SJSA1 (cell line): ENCODE measurements around the gene PHACTR3. TPM values are rescaled to one million over a fixed set of nuclear protein-coding genes. Genes with fewer than 3 reads are reported as not detected.

ENCODE experiments used
- DNase-seq, 2 experiments: peaks; one replicate each; pipeline ENCODE4 v3.0.0-alpha.2; 2015 to 2020; ENCODE audit warnings: low spot score in 2 of 2, low read depth in 1 of 2
- H3K27ac ChIP-seq: fragments of 250-450 bp; sonication (Bioruptor Pico); 2 replicates; pipeline ENCODE4 v1.5.1; 2020; ENCODE audit warnings: mild to moderate bottlenecking, moderate library complexity
- H3K27me3 ChIP-seq: fragments of 250-450 bp; sonication (Bioruptor Pico); replicated peaks from 2 replicates; pipeline ENCODE4 v1.5.1; 2020; ENCODE audit warnings: mild to moderate bottlenecking, moderate library complexity
- H3K36me3 ChIP-seq: fragments of 250-450 bp; sonication (Bioruptor Pico); 2 replicates; pipeline ENCODE4 v1.5.1; 2020; ENCODE audit warnings: mild to moderate bottlenecking
- H3K4me1 ChIP-seq: fragments of 250-450 bp; sonication (Bioruptor Pico); replicated peaks from 2 replicates; pipeline ENCODE4 v1.6.1; 2021; ENCODE audit warnings: mild to moderate bottlenecking
- H3K4me3 ChIP-seq: fragments of 250-450 bp; sonication (Bioruptor Pico); 2 replicates; pipeline ENCODE4 v1.5.1; 2020; ENCODE audit warnings: mild to moderate bottlenecking
- H3K9me3 ChIP-seq: fragments of 250-450 bp; sonication (Bioruptor Pico); replicated peaks from 2 replicates; pipeline ENCODE4 v1.5.1; 2020; ENCODE audit warnings: mild to moderate bottlenecking
- total RNA-seq: library from RNA; depleted of rRNA; stranded (reverse); fragments of >200 nt; shearing (Covaris generic); gene quantifications from 2 replicates; pipeline ENCODE4 v1.2.3, GENCODE V29; 2014

PHACTR3 gene
- total RNA-seq, 1 experiment from 2014 or later, result not detected

- no peaks in the 10 kb centered on the region for H3K9me3 ChIP-seq
- H3K27me3 ChIP-seq, result no peaks in the 10 kb centered on the region
- no peaks in the 10 kb centered on the region for H3K4me1 ChIP-seq
- no peak overlapping the region for H3K4me3 ChIP-seq
- no peaks in the 10 kb centered on the region for H3K36me3 ChIP-seq
- DNase-seq, result peak in 1 of 2 experiments; percentile 8
- no peak overlapping the region for H3K27ac ChIP-seq
These were observed 173.0 kb downstream of the PHACTR3 start for GRCh38 chr20:59777331-59777725.

DNA sequence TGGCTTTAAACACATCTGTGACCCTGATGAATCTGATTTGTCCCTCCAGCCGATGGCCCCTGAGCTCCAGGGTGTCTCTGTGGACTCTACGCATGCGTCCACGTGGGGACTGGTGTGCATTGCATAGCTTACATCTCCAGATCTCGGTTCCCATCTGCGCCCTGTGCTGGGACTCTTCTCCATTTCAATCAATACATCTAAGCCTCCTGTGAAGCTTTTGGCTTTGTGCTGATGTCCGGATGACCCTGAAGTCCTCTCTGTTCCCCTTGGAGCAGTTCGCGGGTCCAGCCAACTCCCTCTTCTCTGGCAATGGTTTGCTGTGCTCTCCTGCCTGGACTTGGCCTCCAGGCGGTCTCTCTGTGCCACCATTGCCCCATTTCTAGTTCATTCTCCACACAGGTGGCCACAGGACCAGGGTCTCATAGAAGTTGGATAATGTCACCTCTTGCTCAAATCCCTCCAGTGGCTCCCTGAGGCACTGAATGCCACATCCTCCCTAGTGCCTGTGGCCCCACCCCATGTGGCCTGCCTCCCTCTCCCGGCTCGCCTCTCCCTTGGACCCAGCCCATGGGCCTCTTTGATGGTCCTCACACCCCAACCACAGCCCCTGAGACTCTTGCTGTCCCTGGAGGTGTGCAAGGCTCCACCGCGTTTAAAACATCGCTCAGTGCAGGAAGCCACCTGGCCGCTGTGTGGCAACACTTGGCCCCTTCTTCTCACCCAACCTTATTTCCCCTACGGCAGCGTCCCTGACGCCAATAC, 173.7 kb downstream of the PHACTR3 start:
- H3K4me1 ChIP-seq, result no peaks in the 10 kb centered on the region
- H3K9me3 ChIP-seq, result no peaks in the 10 kb centered on the region
- H3K27me3 ChIP-seq, result no peaks in the 10 kb centered on the region
- H3K27ac ChIP-seq, result no peak overlapping the region
- DNase-seq, result peak in 1 of 2 experiments; percentile 23
- no peaks in the 10 kb centered on the region for H3K36me3 ChIP-seq
- no peak overlapping the region for H3K4me3 ChIP-seq

GRCh38 chr20:59778615-59779200, 174.4 kb downstream of the PHACTR3 start:
- no peaks in the 10 kb centered on the region for H3K27me3 ChIP-seq
- no peak overlapping the region for H3K27ac ChIP-seq
- H3K9me3 ChIP-seq, result no peaks in the 10 kb centered on the region
- peak in 1 of 2 experiments; percentile 22 for DNase-seq
- no peaks in the 10 kb centered on the region for H3K4me1 ChIP-seq
- H3K4me3 ChIP-seq, result no peak overlapping the region
- no peaks in the 10 kb centered on the region for H3K36me3 ChIP-seq

DNA sequence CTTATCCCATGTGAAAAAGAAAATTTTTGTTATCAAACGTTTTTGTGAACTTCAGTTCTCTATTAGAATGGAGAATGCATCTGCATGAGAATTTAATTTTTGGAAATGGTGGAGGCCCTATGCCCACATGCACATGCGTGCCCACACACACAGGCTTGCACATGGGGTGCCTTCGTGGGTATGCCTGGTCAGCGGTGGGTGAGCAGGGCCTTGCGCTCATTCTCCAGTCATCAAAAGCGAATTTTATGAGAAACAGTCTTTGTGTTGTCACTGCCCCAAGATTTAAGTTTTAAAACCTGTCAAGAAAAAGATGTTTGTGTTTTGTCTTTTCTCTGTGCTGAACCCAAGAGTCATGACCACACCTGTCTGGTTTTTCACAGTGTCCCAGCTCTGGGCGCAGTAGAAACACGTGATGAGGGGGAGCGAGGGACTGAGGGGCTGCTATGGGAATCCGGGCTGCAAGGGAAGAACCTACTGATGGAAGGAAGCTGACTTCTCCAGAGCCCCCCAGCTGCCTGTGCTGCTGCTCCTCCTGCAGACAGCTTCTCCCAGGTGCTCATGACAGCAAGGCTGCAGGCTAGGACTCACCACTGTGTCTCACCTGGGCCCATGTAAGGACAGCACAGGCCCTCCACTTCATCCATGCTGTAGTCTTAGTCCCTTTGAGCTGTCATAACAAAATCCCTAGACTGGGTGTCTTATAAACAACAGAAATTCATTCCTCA, 175.5 kb downstream of the PHACTR3 start:
- peak in 1 of 2 experiments; percentile 22 for DNase-seq
- Histone ChIP-seq H3K4me3 (no peak overlapping the region), H3K27me3 (no peaks in the 10 kb centered on the region), H3K9me3 (no peaks in the 10 kb centered on the region), H3K36me3 (no peaks in the 10 kb centered on the region), H3K27ac (no peak overlapping the region), H3K4me1 (no peaks in the 10 kb centered on the region)

DNA sequence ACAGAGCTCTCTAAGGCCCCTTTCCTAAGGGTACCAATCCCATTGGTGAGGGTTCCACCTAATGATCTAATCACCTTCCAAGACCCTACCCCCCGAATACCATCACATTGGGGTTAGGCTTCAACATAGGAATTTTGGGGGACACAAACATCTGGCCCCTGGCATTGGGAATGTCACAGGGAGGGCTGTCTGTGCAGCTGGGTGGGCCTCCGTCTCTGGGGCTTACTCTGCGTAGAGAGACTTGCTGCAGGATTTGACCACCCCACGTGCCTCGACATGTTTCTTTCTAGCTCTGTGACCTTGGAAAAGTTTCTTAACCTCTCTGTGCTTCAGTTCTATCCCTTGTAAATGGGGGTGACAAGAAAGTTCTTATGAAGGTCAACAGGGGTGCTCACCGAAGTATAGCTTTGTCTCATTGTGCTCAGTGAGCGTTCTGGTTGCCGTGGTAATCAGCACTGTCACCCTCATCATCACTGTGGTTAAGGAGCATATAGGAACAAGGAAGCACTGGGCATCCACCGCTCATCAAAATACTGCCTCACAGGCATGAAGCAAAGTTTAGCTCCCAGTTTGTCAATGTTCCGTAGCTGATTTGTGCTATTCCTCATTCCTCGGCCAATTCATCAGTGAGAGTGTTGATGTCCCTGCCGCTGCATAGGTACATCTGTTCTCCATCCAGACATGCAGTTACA, 176.3 kb downstream of the PHACTR3 start:
- Histone ChIP-seq H3K27ac (no peak overlapping the region), H3K4me3 (no peak overlapping the region), H3K36me3 (no peaks in the 10 kb centered on the region), H3K4me1 (no peaks in the 10 kb centered on the region), H3K9me3 (no peaks in the 10 kb centered on the region), H3K27me3 (no peaks in the 10 kb centered on the region)
- peak in 1 of 2 experiments; percentile 17 for DNase-seq

DNA sequence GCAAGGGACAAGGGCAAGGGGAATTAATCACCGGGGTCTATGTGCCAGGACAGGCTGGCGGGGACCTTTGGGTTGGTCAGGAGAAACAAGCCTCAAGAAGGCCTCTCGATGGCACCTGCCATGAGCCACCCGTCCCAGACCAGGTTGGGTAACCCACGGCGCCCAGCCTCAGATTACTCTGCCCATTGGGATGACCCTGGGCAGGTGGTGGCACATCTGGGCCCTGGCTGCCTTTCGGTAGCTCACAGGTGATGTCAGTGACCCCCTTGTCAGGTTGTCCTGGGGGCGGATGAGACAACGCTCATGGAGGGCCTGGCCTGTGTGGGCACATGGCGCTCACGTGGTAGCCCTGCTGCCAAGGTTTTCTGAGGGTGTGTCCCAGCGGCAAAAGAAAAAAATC, 176.9 kb downstream of the PHACTR3 start:
- H3K27me3 ChIP-seq, result no peaks in the 10 kb centered on the region
- peak in 1 of 2 experiments; percentile 28 for DNase-seq

GRCh38 chr20:59782986-59783640, 178.8 kb downstream of the PHACTR3 start:
- peak; percentile 27 to 46 for DNase-seq
- Histone ChIP-seq H3K27me3 (no peaks in the 10 kb centered on the region), H3K4me1 (no peaks in the 10 kb centered on the region), H3K27ac (no peak overlapping the region), H3K4me3 (no peak overlapping the region), H3K36me3 (no peaks in the 10 kb centered on the region), H3K9me3 (no peaks in the 10 kb centered on the region)

More for the DNA sequence above, 176.9 kb downstream of the PHACTR3 start:
- Histone ChIP-seq H3K4me3 (no peak overlapping the region), H3K27ac (no peak overlapping the region), H3K9me3 (no peaks in the 10 kb centered on the region), H3K4me1 (no peaks in the 10 kb centered on the region), H3K36me3 (no peaks in the 10 kb centered on the region)

DNA sequence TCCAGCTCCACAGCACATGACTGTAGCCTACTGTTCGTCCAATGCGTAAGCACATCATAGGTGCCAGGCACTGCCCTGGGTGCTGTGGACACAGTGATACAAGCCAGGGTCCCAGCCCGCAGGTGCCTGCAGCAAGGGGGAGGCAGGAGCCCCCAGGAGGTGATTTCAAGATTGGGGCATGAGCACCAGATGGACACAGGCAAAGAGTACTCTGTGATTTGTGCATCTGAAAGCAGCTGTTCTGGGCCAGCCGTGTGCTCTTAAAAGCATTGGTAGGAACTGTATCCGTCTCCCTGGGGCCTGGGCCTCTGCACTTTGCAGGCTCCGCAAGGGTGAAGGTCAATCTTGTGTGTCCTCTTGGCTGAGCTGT, 179.3 kb downstream of the PHACTR3 start:
- Histone ChIP-seq H3K36me3 (no peaks in the 10 kb centered on the region), H3K4me3 (no peak overlapping the region), H3K27me3 (no peaks in the 10 kb centered on the region), H3K27ac (no peak overlapping the region), H3K4me1 (no peaks in the 10 kb centered on the region), H3K9me3 (no peaks in the 10 kb centered on the region)
- DNase-seq, result peak in 1 of 2 experiments; percentile 18

DNA sequence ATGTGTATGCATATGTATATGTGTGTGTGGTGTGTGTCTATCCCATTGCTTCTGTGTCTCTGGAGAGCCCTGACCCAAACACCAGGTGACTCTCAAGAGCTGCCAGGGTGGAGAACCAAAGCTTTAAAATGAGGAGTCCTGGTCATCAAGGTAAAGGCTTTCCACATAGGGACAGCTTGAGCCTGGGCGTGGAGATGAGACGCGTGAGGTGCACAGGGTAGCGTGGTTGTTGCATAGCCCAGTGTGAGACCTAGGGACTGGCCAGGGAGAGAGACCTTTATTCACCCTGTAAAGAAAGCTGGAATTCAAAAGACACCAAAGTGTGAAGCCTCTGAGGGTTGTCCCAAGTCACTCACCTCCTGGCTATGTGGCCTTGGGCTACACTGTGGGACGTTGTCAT, 180.0 kb downstream of the PHACTR3 start:
- Histone ChIP-seq H3K27ac (no peak overlapping the region), H3K9me3 (no peaks in the 10 kb centered on the region), H3K4me3 (no peak overlapping the region), H3K27me3 (no peaks in the 10 kb centered on the region), H3K4me1 (no peaks in the 10 kb centered on the region), H3K36me3 (no peaks in the 10 kb centered on the region)
- DNase-seq, result peak in 1 of 2 experiments; percentile 5

DNA sequence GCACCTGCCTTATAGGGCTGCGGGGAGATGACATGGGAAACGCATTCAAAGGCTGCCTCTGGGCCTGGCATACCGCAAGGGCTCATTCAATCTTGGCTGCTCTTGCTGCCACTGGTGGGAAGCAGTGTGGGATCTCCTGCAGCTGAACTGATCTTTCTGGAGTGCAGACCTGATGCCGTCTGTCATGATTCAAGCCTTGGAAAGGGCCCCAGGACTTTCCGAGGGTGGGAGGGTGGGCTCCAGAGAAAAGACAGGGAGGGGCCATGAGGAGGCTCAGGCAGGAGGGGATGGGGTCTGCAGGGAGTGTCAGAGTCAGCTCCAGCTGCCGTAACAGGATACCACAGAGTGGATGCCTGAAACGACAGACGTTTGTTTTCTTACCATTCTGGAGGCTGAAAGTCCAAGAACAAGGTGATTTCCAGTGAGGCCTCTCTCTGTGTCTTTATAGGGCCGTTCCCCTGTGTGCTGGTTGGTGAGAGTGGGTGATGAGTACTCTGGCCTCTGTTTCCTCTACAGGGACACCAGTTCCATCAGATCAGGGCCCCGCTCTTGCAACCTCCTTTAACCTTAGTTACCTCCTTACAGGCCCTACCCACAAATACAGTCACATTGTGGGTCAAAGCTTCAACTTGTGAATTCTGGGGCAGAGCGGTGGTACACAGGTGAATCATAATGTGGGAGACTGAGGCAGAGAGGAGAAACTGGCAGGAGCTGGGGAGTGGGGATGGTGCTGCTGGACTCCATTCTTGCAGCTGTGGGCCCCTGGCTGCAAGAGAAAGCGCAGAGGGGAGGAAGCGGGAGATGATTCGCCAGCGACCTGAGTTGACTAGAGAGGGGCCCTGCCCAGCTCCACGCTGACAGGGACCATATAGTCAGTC, 180.7 kb downstream of the PHACTR3 start:
- Histone ChIP-seq H3K27ac (no peak overlapping the region), H3K4me1 (no peaks in the 10 kb centered on the region), H3K4me3 (no peak overlapping the region), H3K36me3 (no peaks in the 10 kb centered on the region), H3K9me3 (no peaks in the 10 kb centered on the region), H3K27me3 (no peaks in the 10 kb centered on the region)
- peak in 1 of 2 experiments; percentile 17 for DNase-seq

DNA sequence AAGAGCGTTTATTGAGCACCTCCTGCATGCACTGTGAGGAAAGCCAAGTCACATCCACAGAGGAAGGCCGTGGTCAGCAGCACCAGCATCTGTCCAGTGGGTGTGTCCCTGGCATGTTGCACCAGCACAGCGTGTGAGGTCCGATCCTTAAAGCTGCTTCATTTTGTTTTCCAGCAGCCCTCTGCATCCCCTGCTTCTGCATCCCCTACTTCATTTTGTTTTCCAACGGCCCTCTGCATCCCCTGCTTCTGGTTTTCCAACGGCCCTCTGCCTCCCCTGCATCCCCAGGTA, 181.3 kb downstream of the PHACTR3 start:
- Histone ChIP-seq H3K27me3 (no peaks in the 10 kb centered on the region), H3K4me1 (no peaks in the 10 kb centered on the region), H3K27ac (no peak overlapping the region), H3K36me3 (no peaks in the 10 kb centered on the region), H3K4me3 (no peak overlapping the region), H3K9me3 (no peaks in the 10 kb centered on the region)
- no peak for DNase-seq

DNA sequence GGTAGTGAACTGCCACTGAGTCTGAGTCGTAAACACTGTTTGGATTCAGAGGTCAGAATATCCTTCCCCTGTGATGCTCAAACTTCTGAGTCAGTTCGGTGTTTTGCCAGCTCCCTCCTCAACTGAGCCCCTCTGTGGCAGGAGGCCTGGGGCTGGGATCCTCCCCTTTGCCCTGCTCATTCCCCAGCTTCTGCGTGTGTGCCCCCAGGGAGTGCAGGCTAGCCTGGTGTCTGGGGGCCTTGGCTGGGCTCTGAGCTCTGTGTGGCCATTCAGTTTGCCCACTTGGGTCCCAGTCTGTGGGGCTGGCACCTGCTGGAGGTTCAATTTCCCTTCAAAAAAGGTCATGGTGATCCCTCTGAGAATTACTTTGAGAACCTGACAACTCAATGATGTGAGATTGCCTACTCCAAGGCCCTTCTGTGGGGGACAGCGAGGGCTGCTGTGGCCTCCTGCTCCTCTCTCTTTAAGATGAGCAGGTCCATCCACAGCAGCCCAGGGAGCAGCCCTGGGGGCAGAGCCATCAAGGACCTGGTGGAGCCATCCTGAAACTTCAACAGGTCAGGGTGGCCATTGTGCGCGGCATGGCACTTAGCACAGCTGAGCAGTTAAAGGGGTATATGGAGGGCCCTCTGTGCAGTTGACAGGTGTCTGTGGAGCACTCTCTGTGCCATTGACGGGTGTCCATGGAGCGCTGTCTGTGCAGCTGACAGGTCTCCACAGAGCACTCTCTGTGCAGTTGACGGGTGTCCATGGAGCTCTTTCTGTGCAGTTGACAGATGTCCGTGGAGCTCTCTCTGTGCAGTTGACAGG, 181.9 kb downstream of the PHACTR3 start:
- peak in 1 of 2 experiments; percentile 31 for DNase-seq
- Histone ChIP-seq H3K36me3 (no peaks in the 10 kb centered on the region), H3K4me1 (no peaks in the 10 kb centered on the region), H3K27me3 (no peaks in the 10 kb centered on the region), H3K4me3 (no peak overlapping the region), H3K9me3 (no peaks in the 10 kb centered on the region), H3K27ac (no peak overlapping the region)
